HL-60 (cell line): Measurements from ENCODE around the gene SLC25A25.

ENCODE experiments used
- CTCF ChIP-seq: IDR thresholded peaks from one replicate; pipeline ENCODE4 v1.5.1; 2011; ENCODE audit warnings: low read length, control low read depth, inconsistent platforms; ENCODE audit not compliant: insufficient read depth
- GABPA ChIP-seq: IDR thresholded peaks from 2 replicates; pipeline ENCODE4 v1.6.1; 2012; ENCODE audit warnings: low read depth
- POLR2AphosphoS5 ChIP-seq: IDR thresholded peaks from 2 replicates; pipeline ENCODE4 v1.6.1; 2012; ENCODE audit warnings: low read depth
- REST ChIP-seq: IDR thresholded peaks from 2 replicates; pipeline ENCODE4 v1.6.1; 2012; ENCODE audit warnings: low read depth; ENCODE audit not compliant: insufficient replicate concordance
- SPI1 ChIP-seq: IDR thresholded peaks from 2 replicates; pipeline ENCODE4 v1.6.1; 2012; ENCODE audit warnings: low read depth, mild to moderate bottlenecking, borderline replicate concordance

- no peak for TF ChIP-seq POLR2AphosphoS5
- no peak for TF ChIP-seq CTCF
- no peak for TF ChIP-seq REST
- TF ChIP-seq GABPA, result no peak
- TF ChIP-seq SPI1, result no peak
These were observed 6.6 kb upstream of the SLC25A25 start for GRCh38 chr9:128061275-128061960.
